PC-3 (cell line): ENCODE measurements around the gene SRGAP3. TPM values are rescaled to one million over a fixed set of nuclear protein-coding genes. Genes with fewer than 3 reads are reported as not detected.

Experiments
- ATAC-seq: fragments of 200-7000 bp; cut with Tn5 transposase; 2 replicates; pipeline ENCODE4 v1.9.1; 2020; ENCODE audit warnings: mild to moderate bottlenecking, moderate library complexity
- BruUV-seq: library from RNA; stranded (reverse); fragments of 400-500 nt; replicated peaks from 2 replicates; lab custom pipeline; 2021; lab: Mats Ljungman, UMichigan
- CTCF ChIA-PET: fragments of 300-600 bp; sonication (Branson Sonifier 250); formaldehyde crosslinking; loops from one replicate; lab custom pipeline; 2022; ENCODE audit warnings: antibody characterized with exemption; lab: Charles Lee
- POLR2A ChIA-PET: fragments of 300-600 bp; sonication (Branson Sonifier 250); formaldehyde crosslinking; loops from one replicate; lab custom pipeline; 2022; ENCODE audit warnings: antibody characterized with exemption; ENCODE audit not compliant: unreplicated experiment; lab: Charles Lee
- DNase-seq: peaks from one replicate; pipeline ENCODE4 v3.0.0-alpha.2; 2015
- H2AFZ ChIP-seq: fragments of 300-600 bp; sonication (generic); 2 replicates; pipeline ENCODE4 v1.6.0; 2016; ENCODE audit warnings: antibody characterized with exemption, low read length
- H3F3A ChIP-seq: fragments of 300-600 bp; sonication (generic); one replicate; pipeline ENCODE4 v1.6.0; 2017; ENCODE audit warnings: antibody characterized with exemption, low read length, control low read depth, mild to moderate bottlenecking; ENCODE audit not compliant: unreplicated experiment
- H3K27ac ChIP-seq: fragments of 300-600 bp; sonication (generic); 2 replicates; pipeline ENCODE4 v1.5.1; 2016; ENCODE audit warnings: mild to moderate bottlenecking, low read length
- H3K27me3 ChIP-seq: fragments of 300-600 bp; sonication (generic); 2 replicates; pipeline ENCODE4 v1.6.1; 2016; ENCODE audit warnings: low read length, mixed read lengths
- H3K36me3 ChIP-seq: fragments of 300-600 bp; sonication (generic); 2 replicates; pipeline ENCODE4 v1.6.1; 2016; ENCODE audit warnings: low read depth, mixed run types, low read length, mixed read lengths
- H3K4me1 ChIP-seq: fragments of 300-600 bp; sonication (generic); 2 replicates; pipeline ENCODE4 v1.5.1; 2016; ENCODE audit warnings: low read length; ENCODE audit not compliant: insufficient read depth
- H3K4me2 ChIP-seq: fragments of 300-600 bp; sonication (generic); 2 replicates; pipeline ENCODE4 v1.6.0; 2016; ENCODE audit warnings: low read length
- H3K4me3 ChIP-seq: fragments of 300-600 bp; sonication (generic); 2 replicates; pipeline ENCODE4 v1.5.1; 2016; ENCODE audit warnings: mild to moderate bottlenecking, low read length, mixed read lengths
- H3K79me2 ChIP-seq: fragments of 300-600 bp; sonication (generic); 2 replicates; pipeline ENCODE4 v1.6.1; 2017; ENCODE audit warnings: low read length, mixed read lengths
- H3K9ac ChIP-seq: fragments of 300-600 bp; sonication (generic); 2 replicates; pipeline ENCODE4 v1.6.0; 2016; ENCODE audit warnings: mild to moderate bottlenecking, low read length
- H3K9me2 ChIP-seq: fragments of 300-600 bp; sonication (generic); replicated peaks from 2 replicates; pipeline ENCODE4 v1.6.1; 2016; ENCODE audit warnings: mixed run types, low read length, mixed read lengths
- H3K9me3 ChIP-seq: fragments of 300-600 bp; sonication (generic); 2 replicates; pipeline ENCODE4 v1.6.1; 2016; ENCODE audit warnings: low read length, mixed read lengths
- H4K20me1 ChIP-seq: fragments of 300-600 bp; sonication (generic); 2 replicates; pipeline ENCODE4 v1.6.1; 2016; ENCODE audit warnings: low read length, mixed read lengths
- EZH2 ChIP-seq: fragments of 300-600 bp; sonication (generic); IDR thresholded peaks from one replicate; pipeline ENCODE4 v1.6.1; 2017; ENCODE audit warnings: antibody characterized with exemption, mild to moderate bottlenecking, low read length; ENCODE audit not compliant: unreplicated experiment
- EZH2phosphoT487 ChIP-seq: fragments of 300-600 bp; sonication (generic); IDR thresholded peaks from 2 replicates; pipeline ENCODE4 v1.6.1; 2018; ENCODE audit warnings: mild to moderate bottlenecking, antibody characterized with exemption, low read length, borderline replicate concordance
- intact Hi-C: fragments of 100-400 bp; cut with micrococcal nuclease; formaldehyde crosslinking; loops from 2 replicates; pipeline ENCODE4 v1.9.0; 2023
- total RNA-seq: library from RNA; depleted of rRNA; stranded (reverse); fragments of >200 nt; gene quantifications from 2 replicates; pipeline ENCODE4 v1.2.3, GENCODE V29; 2014
- TF ChIP-seq, protein P1 (sequence below): fragments of 300-600 bp; sonication (generic); conservative IDR thresholded peaks from 2 replicates; pipeline ENCODE4 v1.5.1; 2017; ENCODE audit warnings: antibody characterized with exemption, low read depth, mild to moderate bottlenecking, low read length

The SRGAP3 gene
- total RNA-seq, 1 experiment from 2014 or later, result 7.5 TPM

DNA sequence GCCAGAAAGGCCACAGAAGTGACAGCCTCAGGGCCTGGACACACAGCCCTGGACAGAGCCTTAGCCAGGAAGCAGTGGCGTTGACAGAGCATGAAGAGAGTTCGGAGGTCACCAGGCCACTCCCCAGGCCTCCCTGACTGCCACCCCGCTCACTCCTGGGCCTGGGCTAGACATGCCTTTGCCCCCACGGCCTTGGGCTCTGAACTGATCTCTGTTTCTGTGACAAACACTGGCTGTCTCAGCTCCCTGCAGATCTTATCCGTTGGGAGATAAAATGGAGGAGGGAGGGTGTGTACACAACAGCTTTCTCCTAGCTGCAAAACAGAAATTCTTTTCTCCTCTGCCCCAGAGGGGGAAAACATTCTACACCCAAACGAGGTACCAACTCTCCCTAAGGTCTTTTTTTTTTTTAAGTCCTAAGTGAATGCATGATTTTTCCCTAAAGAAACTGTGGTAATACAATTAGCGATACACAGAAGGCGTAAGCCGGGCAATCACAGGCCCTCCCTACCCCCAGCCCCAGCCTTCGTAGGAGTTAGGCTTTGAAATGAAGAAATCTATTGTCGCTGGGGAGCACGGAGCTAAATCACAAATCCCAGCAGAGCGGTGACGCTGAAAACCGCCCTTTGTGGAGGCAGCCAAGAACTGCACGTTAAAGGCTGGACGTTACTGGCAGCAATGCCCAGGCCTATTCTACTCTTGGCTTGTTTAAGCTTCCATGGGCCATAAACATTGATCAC, 45.0 kb downstream of the SRGAP3 start:
- intact Hi-C loops, result no loop called here
- no peaks in the 10 kb centered on the region for H3K79me2 ChIP-seq
- no peak overlapping the region for H2AFZ ChIP-seq
- H3K27ac ChIP-seq, result no peak overlapping the region
- no peak overlapping the region for H3K4me2 ChIP-seq
- no peak for ATAC-seq
- no peak overlapping the region for H3K9ac ChIP-seq
- no peaks in the 10 kb centered on the region for H3K9me3 ChIP-seq
- H4K20me1 ChIP-seq, result no peaks in the 10 kb centered on the region
- no peaks in the 10 kb centered on the region for H3F3A ChIP-seq
- DNase-seq, result no peak
- no peak overlapping the region for H3K4me3 ChIP-seq
- no peaks in the 10 kb centered on the region for H3K36me3 ChIP-seq
- no TSS peak for BruUV-seq
- no peaks in the 10 kb centered on the region for H3K9me2 ChIP-seq
- ChIA-PET CTCF (no interaction called here), POLR2A (no interaction called here)
- H3K27me3 ChIP-seq, result no peaks in the 10 kb centered on the region
- no peak for TF ChIP-seq EZH2
- no peak for TF ChIP-seq EZH2phosphoT487
- TF ChIP-seq, protein P1, sequence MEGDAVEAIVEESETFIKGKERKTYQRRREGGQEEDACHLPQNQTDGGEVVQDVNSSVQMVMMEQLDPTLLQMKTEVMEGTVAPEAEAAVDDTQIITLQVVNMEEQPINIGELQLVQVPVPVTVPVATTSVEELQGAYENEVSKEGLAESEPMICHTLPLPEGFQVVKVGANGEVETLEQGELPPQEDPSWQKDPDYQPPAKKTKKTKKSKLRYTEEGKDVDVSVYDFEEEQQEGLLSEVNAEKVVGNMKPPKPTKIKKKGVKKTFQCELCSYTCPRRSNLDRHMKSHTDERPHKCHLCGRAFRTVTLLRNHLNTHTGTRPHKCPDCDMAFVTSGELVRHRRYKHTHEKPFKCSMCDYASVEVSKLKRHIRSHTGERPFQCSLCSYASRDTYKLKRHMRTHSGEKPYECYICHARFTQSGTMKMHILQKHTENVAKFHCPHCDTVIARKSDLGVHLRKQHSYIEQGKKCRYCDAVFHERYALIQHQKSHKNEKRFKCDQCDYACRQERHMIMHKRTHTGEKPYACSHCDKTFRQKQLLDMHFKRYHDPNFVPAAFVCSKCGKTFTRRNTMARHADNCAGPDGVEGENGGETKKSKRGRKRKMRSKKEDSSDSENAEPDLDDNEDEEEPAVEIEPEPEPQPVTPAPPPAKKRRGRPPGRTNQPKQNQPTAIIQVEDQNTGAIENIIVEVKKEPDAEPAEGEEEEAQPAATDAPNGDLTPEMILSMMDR, result no peak
- no peaks in the 10 kb centered on the region for H3K4me1 ChIP-seq

DNA sequence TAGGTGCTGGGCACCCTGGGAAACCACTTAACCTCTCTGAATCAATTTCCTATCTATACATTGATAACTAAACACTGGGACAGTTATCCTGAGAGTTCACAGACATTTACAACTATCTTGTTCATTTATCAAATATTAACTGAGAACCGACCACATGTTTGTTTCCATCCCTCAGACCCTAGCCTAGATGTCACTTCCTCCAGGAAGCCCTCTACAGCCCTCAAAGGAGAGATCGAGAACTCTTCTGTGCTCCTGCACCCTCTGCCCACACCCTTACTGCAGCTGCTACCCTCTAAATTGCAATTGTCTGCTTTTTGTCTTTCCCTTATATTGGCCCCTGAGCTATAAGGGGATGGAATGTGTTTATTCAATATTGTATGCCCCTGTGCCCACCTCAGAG, 46.1 kb downstream of the SRGAP3 start:
- H3K9me2 ChIP-seq, result no peaks in the 10 kb centered on the region
- H3K79me2 ChIP-seq, result no peaks in the 10 kb centered on the region
- H3K36me3 ChIP-seq, result no peaks in the 10 kb centered on the region
- no peaks in the 10 kb centered on the region for H4K20me1 ChIP-seq
- no peak for ATAC-seq
- no peaks in the 10 kb centered on the region for H3K9me3 ChIP-seq
- no peak overlapping the region for H3K4me2 ChIP-seq
- H3K4me3 ChIP-seq, result no peak overlapping the region
- ChIA-PET CTCF (no interaction called here), POLR2A (no interaction called here)
- H3K4me1 ChIP-seq, result no peaks in the 10 kb centered on the region
- no peak overlapping the region for H3K9ac ChIP-seq
- no peak overlapping the region for H2AFZ ChIP-seq
- intact Hi-C loops, result no loop called here
- H3F3A ChIP-seq, result no peaks in the 10 kb centered on the region
- no TSS peak for BruUV-seq
- TF ChIP-seq EZH2phosphoT487 (no peak), EZH2 (no peak)
- TF ChIP-seq, protein P1, result no peak
- no peak for DNase-seq
- no peak overlapping the region for H3K27ac ChIP-seq
- H3K27me3 ChIP-seq, result no peaks in the 10 kb centered on the region

DNA sequence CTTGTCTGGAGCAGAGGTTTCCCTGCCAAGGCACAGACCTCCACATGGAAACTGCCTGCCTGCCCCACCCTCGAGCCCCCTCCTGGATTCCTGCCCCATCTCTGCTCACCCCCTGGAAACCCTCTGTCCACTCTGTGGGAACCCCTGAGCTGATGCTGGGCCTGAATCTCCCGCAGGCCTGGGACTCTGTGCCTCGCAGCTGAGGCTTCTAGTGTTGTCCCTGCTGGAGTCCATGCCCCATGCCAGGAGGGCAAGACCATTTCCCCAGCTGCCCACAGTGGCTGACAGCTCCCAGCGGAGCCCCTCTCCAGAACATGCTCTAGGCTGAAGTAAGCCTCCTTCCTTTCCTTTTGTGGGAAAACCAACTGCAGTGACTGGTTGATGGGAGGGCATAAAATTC, 46.9 kb downstream of the SRGAP3 start:
- Histone ChIP-seq H3K4me3 (no peak overlapping the region), H3F3A (no peaks in the 10 kb centered on the region), H3K27me3 (no peaks in the 10 kb centered on the region), H3K9ac (no peak overlapping the region), H3K4me2 (no peak overlapping the region), H4K20me1 (no peaks in the 10 kb centered on the region), H2AFZ (no peak overlapping the region), H3K36me3 (no peaks in the 10 kb centered on the region), H3K9me3 (no peaks in the 10 kb centered on the region), H3K9me2 (no peaks in the 10 kb centered on the region), H3K27ac (no peak overlapping the region), H3K4me1 (no peaks in the 10 kb centered on the region), H3K79me2 (no peaks in the 10 kb centered on the region)
- DNase-seq, result no peak
- no peak for ATAC-seq
- POLR2A ChIA-PET, result no interaction called here
- TF ChIP-seq EZH2 (no peak), EZH2phosphoT487 (no peak)
- TF ChIP-seq, protein P1, result no peak
- intact Hi-C loops, result no loop called here
- no TSS peak for BruUV-seq
- CTCF ChIA-PET, result interaction anchor here (0.6 kb wide), 1 partner anchor 22 kb away, joined by 4 read pairs; no protein-coding TSS in a partner anchor
